ENCODE data around the gene PPP1R27. TPM values are rescaled to one million over a fixed set of nuclear protein-coding genes. Genes with fewer than 3 reads are reported as not detected.

PPP1R27 gene
- total and polyA plus RNA-seq, 9 of the 15 experiments (the other 6 are each of a cell fraction or from before 2014, with no cell fraction given), result 0.29 to 6.9 (median 1.5) TPM; not detected in 2

DNA sequence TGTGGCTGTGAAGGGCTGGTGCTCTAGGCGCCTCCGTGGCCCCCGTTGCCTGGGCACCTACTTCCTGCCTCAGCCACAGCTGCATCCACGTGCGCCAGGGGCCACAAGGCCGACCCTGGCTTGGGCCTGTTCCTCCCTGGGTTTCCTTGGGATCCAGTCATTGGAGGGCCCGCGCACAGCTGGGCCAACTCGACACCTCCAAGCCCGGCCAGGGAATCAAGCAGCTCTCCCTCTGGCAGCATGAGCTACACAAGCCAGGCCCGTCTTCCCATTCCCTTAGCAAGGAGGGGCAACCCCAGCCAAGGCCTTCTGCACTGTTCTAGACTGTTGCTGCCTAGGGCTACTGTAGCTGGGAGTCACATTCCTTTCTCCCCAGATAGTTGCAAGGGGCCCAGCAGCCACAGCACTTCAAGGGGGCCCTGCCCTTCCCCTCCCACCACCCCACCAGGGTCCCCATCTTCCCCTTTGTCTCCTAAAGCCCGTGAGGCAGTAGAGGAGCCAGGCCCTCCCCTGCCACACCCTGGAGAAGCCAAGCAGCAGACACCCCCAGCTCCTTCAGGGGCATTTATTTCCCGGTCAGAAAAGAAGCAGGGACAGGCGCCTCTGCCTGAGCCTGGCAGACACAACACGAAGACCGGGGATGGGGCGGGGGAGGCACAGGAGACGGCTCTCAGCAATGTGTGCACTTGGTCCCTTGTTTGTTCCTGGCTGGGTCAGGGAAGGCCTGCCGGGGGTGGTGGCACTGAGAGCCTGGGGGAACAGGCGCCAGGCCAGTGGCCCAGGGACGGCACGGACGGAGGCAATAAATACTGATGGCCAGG, 32.5 kb upstream of the PPP1R27 start (continued):
- TF ChIP-seq, protein P1, sequence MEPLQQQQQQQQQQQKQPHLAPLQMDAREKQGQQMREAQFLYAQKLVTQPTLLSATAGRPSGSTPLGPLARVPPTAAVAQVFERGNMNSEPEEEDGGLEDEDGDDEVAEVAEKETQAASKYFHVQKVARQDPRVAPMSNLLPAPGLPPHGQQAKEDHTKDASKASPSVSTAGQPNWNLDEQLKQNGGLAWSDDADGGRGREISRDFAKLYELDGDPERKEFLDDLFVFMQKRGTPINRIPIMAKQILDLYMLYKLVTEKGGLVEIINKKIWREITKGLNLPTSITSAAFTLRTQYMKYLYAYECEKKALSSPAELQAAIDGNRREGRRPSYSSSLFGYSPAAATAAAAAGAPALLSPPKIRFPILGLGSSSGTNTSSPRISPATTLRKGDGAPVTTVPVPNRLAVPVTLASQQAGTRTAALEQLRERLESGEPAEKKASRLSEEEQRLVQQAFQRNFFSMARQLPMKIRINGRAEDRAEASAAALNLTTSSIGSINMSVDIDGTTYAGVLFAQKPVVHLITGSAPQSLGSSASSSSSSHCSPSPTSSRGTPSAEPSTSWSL (CRISPR knock-in tag; IDR thresholded peaks at IDR 0.05; ENCODE audit: borderline replicate concordance), result 0 out of 2 replicates have a peak, but pooled peaks have one; percentile 42
- TF ChIP-seq DDX20 (tag; IDR thresholded peaks at IDR 0.05; ENCODE audit: low read depth) (no peak), THRAP3 (IDR thresholded peaks at IDR 0.05; ENCODE audit: borderline replicate concordance) (0 out of 2 replicates have a peak, but pooled peaks have one; percentile 7), ZNF780A (CRISPR knock-in tag; IDR thresholded peaks at IDR 0.05) (no peak), NCOA1 (IDR thresholded peaks at IDR 0.05; ENCODE audit: low read depth) (no peak), SIN3A (IDR thresholded peaks at IDR 0.05; ENCODE audit: borderline replicate concordance in 2 of 2, control insufficient read depth in 1 of 2, low read depth in 2 of 2, low read length in 2 of 2) (0 out of 4 replicates have a peak, but pooled peaks of 1 of the 2 experiments have one; percentile 2), ZNF124 (CRISPR knock-in tag; IDR thresholded peaks at IDR 0.05) (no peak), RBM14 (IDR thresholded peaks at IDR 0.05; ENCODE audit: borderline replicate concordance, insufficient read depth, low read depth, low read length) (peak; percentile 95; the same call in 1 of the 2 replicates), ZNF23 (CRISPR knock-in tag; IDR thresholded peaks at IDR 0.05) (0 out of 2 replicates have a peak, but pooled peaks have one; percentile 5), ZBTB17 (CRISPR knock-in tag; IDR thresholded peaks at IDR 0.05) (peak; percentile 59; the same call in 1 of the 2 replicates), SMAD3 (CRISPR knock-in tag; conservative IDR thresholded peaks at IDR 0.05) (0 out of 2 replicates have a peak, but pooled peaks have one; percentile 49), PHTF2 (CRISPR knock-in tag; IDR thresholded peaks at IDR 0.05) (peak; percentile 48; the same call in 1 of the 2 replicates), SMARCA5 (IDR thresholded peaks at IDR 0.05) (no peak), HSF4 (CRISPR knock-in tag; IDR thresholded peaks at IDR 0.05; ENCODE audit: borderline replicate concordance) (no peak), OTX1 (CRISPR knock-in tag; IDR thresholded peaks at IDR 0.05) (peak; percentile 6; the same call in 1 of the 2 replicates), KLF16 (IDR thresholded peaks at IDR 0.05) (no peak)
- TF ChIP-seq, protein P2, sequence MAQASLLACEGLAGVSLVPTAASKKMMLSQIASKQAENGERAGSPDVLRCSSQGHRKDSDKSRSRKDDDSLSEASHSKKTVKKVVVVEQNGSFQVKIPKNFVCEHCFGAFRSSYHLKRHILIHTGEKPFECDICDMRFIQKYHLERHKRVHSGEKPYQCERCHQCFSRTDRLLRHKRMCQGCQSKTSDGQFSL (CRISPR knock-in tag; IDR thresholded peaks at IDR 0.05), result no peak
- TF ChIP-seq, protein P2 (tag; IDR thresholded peaks at IDR 0.05), result no peak
- TF ChIP-seq, protein P3, sequence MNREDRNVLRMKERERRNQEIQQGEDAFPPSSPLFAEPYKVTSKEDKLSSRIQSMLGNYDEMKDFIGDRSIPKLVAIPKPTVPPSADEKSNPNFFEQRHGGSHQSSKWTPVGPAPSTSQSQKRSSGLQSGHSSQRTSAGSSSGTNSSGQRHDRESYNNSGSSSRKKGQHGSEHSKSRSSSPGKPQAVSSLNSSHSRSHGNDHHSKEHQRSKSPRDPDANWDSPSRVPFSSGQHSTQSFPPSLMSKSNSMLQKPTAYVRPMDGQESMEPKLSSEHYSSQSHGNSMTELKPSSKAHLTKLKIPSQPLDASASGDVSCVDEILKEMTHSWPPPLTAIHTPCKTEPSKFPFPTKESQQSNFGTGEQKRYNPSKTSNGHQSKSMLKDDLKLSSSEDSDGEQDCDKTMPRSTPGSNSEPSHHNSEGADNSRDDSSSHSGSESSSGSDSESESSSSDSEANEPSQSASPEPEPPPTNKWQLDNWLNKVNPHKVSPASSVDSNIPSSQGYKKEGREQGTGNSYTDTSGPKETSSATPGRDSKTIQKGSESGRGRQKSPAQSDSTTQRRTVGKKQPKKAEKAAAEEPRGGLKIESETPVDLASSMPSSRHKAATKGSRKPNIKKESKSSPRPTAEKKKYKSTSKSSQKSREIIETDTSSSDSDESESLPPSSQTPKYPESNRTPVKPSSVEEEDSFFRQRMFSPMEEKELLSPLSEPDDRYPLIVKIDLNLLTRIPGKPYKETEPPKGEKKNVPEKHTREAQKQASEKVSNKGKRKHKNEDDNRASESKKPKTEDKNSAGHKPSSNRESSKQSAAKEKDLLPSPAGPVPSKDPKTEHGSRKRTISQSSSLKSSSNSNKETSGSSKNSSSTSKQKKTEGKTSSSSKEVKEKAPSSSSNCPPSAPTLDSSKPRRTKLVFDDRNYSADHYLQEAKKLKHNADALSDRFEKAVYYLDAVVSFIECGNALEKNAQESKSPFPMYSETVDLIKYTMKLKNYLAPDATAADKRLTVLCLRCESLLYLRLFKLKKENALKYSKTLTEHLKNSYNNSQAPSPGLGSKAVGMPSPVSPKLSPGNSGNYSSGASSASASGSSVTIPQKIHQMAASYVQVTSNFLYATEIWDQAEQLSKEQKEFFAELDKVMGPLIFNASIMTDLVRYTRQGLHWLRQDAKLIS (CRISPR knock-in tag; IDR thresholded peaks at IDR 0.05), result 0 out of 2 replicates have a peak, but pooled peaks have one; percentile 37
- TF ChIP-seq, protein P4, sequence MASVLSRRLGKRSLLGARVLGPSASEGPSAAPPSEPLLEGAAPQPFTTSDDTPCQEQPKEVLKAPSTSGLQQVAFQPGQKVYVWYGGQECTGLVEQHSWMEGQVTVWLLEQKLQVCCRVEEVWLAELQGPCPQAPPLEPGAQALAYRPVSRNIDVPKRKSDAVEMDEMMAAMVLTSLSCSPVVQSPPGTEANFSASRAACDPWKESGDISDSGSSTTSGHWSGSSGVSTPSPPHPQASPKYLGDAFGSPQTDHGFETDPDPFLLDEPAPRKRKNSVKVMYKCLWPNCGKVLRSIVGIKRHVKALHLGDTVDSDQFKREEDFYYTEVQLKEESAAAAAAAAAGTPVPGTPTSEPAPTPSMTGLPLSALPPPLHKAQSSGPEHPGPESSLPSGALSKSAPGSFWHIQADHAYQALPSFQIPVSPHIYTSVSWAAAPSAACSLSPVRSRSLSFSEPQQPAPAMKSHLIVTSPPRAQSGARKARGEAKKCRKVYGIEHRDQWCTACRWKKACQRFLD (CRISPR knock-in tag; IDR thresholded peaks at IDR 0.05), result no peak
